Fibroblast of skin of back (primary cell): ENCODE results near the gene MACF1.
"Not testable (repeated sequence)": the region's sequence is repeated elsewhere in the genome, so short reads cannot be mapped to it uniquely, and the experiment has no call there.

Experiments used
- DNase-seq: peaks from one replicate; pipeline ENCODE4 v3.0.0-alpha.2; 2013

The MACF1 gene

GRCh38 chr1:39467108-39467720 lies 262.7 kb downstream of the MACF1 start:
- DNase-seq: not testable (repeated sequence)

- DNase-seq: no peak
Observed at GRCh38 chr1:39469150-39469549, 264.7 kb downstream of the MACF1 start.

GRCh38 chr1:39470040-39470439 lies 265.5 kb downstream of the MACF1 start:
- DNase-seq: no peak

- no peak for DNase-seq
Observed at GRCh38 chr1:39472826-39473225, 268.3 kb downstream of the MACF1 start.

GRCh38 chr1:39473324-39473723 lies 268.8 kb downstream of the MACF1 start:
- DNase-seq: no peak

- no peak for DNase-seq
Observed at GRCh38 chr1:39474810-39475209, 270.3 kb downstream of the MACF1 start.

- DNase-seq: not testable (repeated sequence)
Observed at GRCh38 chr1:39475551-39475950, 271.1 kb downstream of the MACF1 start.

- DNase-seq: no peak
Observed at GRCh38 chr1:39478126-39478915, 273.8 kb downstream of the MACF1 start.

- no peak for DNase-seq
Observed at GRCh38 chr1:39481289-39481688, 276.8 kb downstream of the MACF1 start.

GRCh38 chr1:39483276-39483675 lies 278.8 kb downstream of the MACF1 start:
- no peak for DNase-seq

GRCh38 chr1:39484564-39484963 lies 280.1 kb downstream of the MACF1 start:
- DNase-seq: no peak

GRCh38 chr1:39485046-39485803 lies 280.7 kb downstream of the MACF1 start:
- DNase-seq: no peak

- no peak for DNase-seq
Observed at GRCh38 chr1:39488012-39488545, 283.6 kb downstream of the MACF1 start.

GRCh38 chr1:39488793-39489566 lies 284.5 kb downstream of the MACF1 start:
- DNase-seq: no peak

- DNase-seq: no peak
Observed at GRCh38 chr1:39489567-39490239, 285.2 kb downstream of the MACF1 start.

- DNase-seq: no peak
Observed at GRCh38 chr1:39490596-39491145, 286.2 kb downstream of the MACF1 start.

- peak; percentile 37 for DNase-seq
Observed at GRCh38 chr1:39491146-39491921, 286.8 kb downstream of the MACF1 start, which contains the start of gene BMP8A. Gene BMP8A (plus strand): TSS chr1:39491636. CDS start chr1:39491992, 356 bp downstream.

GRCh38 chr1:39492118-39493042 lies 287.9 kb downstream of the MACF1 start:
- DNase-seq: not testable (repeated sequence)
